Keratinocyte (primary cell): ENCODE measurements around the gene SWT1.
A peak's percentile ranks its signal among the peaks of the same experiment; 100 is the strongest.

Source experiments
- EZH2 ChIP-seq: IDR thresholded peaks from one replicate; pipeline ENCODE4 v1.6.1; 2012; ENCODE audit warnings: inconsistent platforms, mild to moderate bottlenecking, low read length, moderate library complexity
- TF ChIP-seq, protein P1 (sequence below), 3 experiments: IDR thresholded peaks in 1 of 3; conservative IDR thresholded peaks in 1 of 3; optimal IDR thresholded peaks in 1 of 3; 2 replicates in 2 of 3; 3 replicates in 1 of 3; pipeline versions ENCODE3 to v1.5.1; 2011; ENCODE audit warnings: low read length in 3 of 3, mild to moderate bottlenecking in 3 of 3, moderate library complexity in 2 of 3, control low read depth in 1 of 3, inconsistent platforms in 1 of 3; ENCODE audit not compliant: insufficient read depth in 2 of 3; ENCODE audit errors: extremely low read depth in 1 of 3

DNA sequence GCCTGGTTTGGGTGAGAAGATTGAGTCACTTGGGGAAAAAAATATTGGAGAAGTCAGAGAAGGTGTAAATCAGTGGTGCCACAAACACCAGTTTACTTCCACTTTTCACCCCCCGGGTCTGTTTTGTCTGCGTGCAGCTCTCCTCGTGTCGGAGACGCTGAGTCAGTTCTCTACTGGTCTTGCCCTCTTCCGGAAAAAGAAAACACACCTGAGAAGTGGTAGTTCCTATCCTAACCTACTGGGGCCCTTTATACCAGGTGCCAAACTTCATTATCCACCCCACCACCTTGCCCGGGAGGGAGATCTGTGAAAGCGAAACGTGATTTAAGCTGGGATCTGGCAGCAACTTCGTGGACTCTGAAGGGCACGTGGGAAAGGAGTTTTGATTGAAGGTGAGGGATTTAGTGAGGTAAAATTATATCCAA lies 160.9 kb downstream of the SWT1 start:
- TF ChIP-seq, protein P1, sequence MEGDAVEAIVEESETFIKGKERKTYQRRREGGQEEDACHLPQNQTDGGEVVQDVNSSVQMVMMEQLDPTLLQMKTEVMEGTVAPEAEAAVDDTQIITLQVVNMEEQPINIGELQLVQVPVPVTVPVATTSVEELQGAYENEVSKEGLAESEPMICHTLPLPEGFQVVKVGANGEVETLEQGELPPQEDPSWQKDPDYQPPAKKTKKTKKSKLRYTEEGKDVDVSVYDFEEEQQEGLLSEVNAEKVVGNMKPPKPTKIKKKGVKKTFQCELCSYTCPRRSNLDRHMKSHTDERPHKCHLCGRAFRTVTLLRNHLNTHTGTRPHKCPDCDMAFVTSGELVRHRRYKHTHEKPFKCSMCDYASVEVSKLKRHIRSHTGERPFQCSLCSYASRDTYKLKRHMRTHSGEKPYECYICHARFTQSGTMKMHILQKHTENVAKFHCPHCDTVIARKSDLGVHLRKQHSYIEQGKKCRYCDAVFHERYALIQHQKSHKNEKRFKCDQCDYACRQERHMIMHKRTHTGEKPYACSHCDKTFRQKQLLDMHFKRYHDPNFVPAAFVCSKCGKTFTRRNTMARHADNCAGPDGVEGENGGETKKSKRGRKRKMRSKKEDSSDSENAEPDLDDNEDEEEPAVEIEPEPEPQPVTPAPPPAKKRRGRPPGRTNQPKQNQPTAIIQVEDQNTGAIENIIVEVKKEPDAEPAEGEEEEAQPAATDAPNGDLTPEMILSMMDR (optimal IDR thresholded peaks at IDR 0.05 in 1 of 3, IDR thresholded peaks at IDR 0.05 in 1 of 3, conservative IDR thresholded peaks at IDR 0.05 in 1 of 3; ENCODE audit: extremely low read depth in 1 of 3, insufficient read depth in 2 of 3, low read length in 3 of 3): peak in 2 of 3 experiments; percentile 14 to 37
- no peak for TF ChIP-seq EZH2
